Esophagus muscularis mucosa (tissue), 4 donors: Measurements from ENCODE around the gene AWAT1.

Experiments
- EP300 ChIP-seq: sonication (generic); formaldehyde crosslinking; IDR thresholded peaks from one replicate; pipeline ENCODE4 v1.6.1; 2017; ENCODE audit warnings: antibody characterized with exemption
- POLR2A ChIP-seq: fragments of 450-650 bp; IDR thresholded peaks from one replicate; pipeline ENCODE4 v1.6.1; 2017; ENCODE audit warnings: antibody characterized with exemption, moderate library complexity, mild to moderate bottlenecking, low read depth
- POLR2AphosphoS5 ChIP-seq, 2 donors: sonication (generic); formaldehyde crosslinking; IDR thresholded peaks; one replicate each; pipeline ENCODE4 v1.6.1; 2017; ENCODE audit warnings: antibody characterized with exemption in 2 of 2
- TF ChIP-seq, protein P1 (sequence below), 3 experiments: fragments of 200-600 bp in 2 of 3; fragments of 450-650 bp in 1 of 3; sonication (generic) in 2 of 3; IDR thresholded peaks; one replicate each; pipeline ENCODE4 v1.5.1; 2017 to 2019; ENCODE audit warnings: antibody characterized with exemption in 3 of 3, mild to moderate bottlenecking in 2 of 3, moderate library complexity in 1 of 3

DNA sequence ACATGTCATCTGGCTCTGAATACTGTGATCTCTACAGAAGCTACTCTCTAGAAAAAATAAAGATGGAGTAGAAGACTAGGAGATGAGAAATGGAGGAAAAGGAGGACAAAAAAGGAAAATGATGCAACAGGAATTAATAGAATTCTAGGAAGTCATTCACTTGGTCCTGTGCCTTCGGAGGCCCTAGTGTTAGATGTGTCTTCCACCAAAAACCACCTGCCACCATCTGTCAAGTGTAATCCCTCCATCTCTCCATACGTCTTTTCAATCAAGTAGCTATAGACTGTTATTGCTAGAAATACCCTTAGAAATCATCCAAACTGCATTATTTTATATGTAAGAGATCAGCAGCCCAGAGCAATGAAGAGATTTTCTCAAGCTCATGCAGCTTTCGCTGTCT, 44.6 kb downstream of the AWAT1 start:
- TF ChIP-seq, protein P1, sequence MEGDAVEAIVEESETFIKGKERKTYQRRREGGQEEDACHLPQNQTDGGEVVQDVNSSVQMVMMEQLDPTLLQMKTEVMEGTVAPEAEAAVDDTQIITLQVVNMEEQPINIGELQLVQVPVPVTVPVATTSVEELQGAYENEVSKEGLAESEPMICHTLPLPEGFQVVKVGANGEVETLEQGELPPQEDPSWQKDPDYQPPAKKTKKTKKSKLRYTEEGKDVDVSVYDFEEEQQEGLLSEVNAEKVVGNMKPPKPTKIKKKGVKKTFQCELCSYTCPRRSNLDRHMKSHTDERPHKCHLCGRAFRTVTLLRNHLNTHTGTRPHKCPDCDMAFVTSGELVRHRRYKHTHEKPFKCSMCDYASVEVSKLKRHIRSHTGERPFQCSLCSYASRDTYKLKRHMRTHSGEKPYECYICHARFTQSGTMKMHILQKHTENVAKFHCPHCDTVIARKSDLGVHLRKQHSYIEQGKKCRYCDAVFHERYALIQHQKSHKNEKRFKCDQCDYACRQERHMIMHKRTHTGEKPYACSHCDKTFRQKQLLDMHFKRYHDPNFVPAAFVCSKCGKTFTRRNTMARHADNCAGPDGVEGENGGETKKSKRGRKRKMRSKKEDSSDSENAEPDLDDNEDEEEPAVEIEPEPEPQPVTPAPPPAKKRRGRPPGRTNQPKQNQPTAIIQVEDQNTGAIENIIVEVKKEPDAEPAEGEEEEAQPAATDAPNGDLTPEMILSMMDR (IDR thresholded peaks at IDR 0.05) = no peak
- TF ChIP-seq POLR2A (no peak), EP300 (no peak), POLR2AphosphoS5 (IDR thresholded peaks at IDR 0.05) (no peak)
